ENCODE results near the gene LZIC.

Gene LZIC

GRCh38 chr1:9942939-9943788, at the start of gene LZIC, which contains the start of gene NMNAT1:
TSS of gene LZIC (minus strand) at chr1:9943391. CDS start at chr1:9936619, 6,772 bp downstream.
TSS of gene NMNAT1 (plus strand) at chr1:9943475. CDS start at chr1:9972074, 28,599 bp downstream.
- Mint-ChIP-seq H3K9me3 (no peaks in the 10 kb centered on the region), H3K36me3 (ENCODE audit: insufficient read depth) (peaks cover 33% of the 10 kb centered on the region), H3K27me3 (no peaks in the 10 kb centered on the region), H3K27ac (ENCODE audit: low read depth) (peak within 1 kb of the TSS; percentile 97), H3K4me3 (peak within 1 kb of the TSS; percentile 96), H3K4me1 (peaks cover 22% of the 10 kb centered on the region)
- DNase-seq (ENCODE audit: low spot score in 2 of 2) (peak; percentile 83), ATAC-seq (replicated peaks; ENCODE audit: extremely low read depth, poor library complexity, severe bottlenecking) (peak; percentile 95)

- ATAC-seq (replicated peaks; ENCODE audit: extremely low read depth, poor library complexity, severe bottlenecking) (no peak), DNase-seq (ENCODE audit: low spot score in 2 of 2) (no peak)
- Mint-ChIP-seq H3K27me3 (peaks cover 32% of the 10 kb centered on the region), H3K27ac (ENCODE audit: low read depth) (no peak overlapping the region), H3K4me1 (peaks cover 7% of the 10 kb centered on the region), H3K9me3 (no peaks in the 10 kb centered on the region), H3K36me3 (ENCODE audit: insufficient read depth) (peaks cover 2% of the 10 kb centered on the region), H3K4me3 (no peak overlapping the region)
Measured at GRCh38 chr1:9992910-9993309, 49.7 kb upstream of the LZIC start.

- no peaks in the 10 kb centered on the region for H3K9me3 Mint-ChIP-seq
- peaks cover 17% of the 10 kb centered on the region for H3K27me3 Mint-ChIP-seq
- no peak overlapping the region for H3K4me3 Mint-ChIP-seq
- no peak for DNase-seq (ENCODE audit: low spot score in 2 of 2)
- no peaks in the 10 kb centered on the region for H3K4me1 Mint-ChIP-seq
- H3K36me3 Mint-ChIP-seq (ENCODE audit: insufficient read depth): peaks cover 4% of the 10 kb centered on the region
- no peak for ATAC-seq (replicated peaks; ENCODE audit: extremely low read depth, poor library complexity, severe bottlenecking)
- no peak overlapping the region for H3K27ac Mint-ChIP-seq (ENCODE audit: low read depth)
Measured at GRCh38 chr1:9990944-9991343, 47.8 kb upstream of the LZIC start.

DNA sequence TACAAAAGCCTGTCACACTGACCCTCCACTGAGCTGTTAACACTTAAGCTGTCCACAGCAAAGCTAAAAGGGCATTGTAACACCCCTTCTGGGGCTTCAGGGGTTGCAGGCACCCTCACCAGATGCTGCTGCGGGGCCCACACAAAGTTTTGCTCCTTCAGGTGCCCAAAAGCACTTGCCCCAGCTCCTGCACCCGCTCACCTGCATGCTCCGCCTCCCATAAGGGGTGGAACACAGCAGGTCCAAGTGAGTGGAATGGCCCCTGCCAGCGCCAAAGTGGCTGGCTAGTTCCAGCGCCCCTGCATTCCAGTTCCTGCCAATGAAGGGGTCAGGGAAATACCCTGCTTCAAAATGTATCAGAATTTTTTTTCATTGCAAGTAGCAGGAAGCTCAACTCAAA, 46.6 kb upstream of the LZIC start:
- Mint-ChIP-seq H3K36me3 (ENCODE audit: insufficient read depth) (peaks cover 4% of the 10 kb centered on the region), H3K27ac (ENCODE audit: low read depth) (no peak overlapping the region), H3K4me1 (no peaks in the 10 kb centered on the region), H3K4me3 (no peak overlapping the region), H3K27me3 (peaks cover 17% of the 10 kb centered on the region), H3K9me3 (no peaks in the 10 kb centered on the region)
- DNase-seq (ENCODE audit: low spot score in 2 of 2) (no peak), ATAC-seq (replicated peaks; ENCODE audit: extremely low read depth, poor library complexity, severe bottlenecking) (no peak)

DNA sequence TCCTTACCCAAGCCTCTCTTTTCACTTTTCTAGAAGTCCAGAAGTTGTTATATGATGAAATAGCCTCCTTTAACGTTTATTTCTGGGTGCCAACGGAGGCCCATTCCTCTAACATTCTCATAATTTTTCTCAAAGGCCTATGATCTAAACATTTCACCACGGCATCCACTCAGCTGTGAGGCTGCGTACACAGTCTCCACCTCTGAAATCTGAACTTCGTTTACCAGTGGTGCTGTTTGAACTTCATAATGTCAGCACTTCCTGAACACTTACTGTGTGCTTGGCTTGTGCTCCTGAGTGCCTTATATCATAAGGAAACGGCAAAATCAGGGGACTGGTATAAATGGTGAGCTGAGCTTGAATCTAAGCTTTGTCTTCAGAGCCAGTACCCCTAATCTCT, 41.8 kb upstream of the LZIC start:
- H3K4me3 Mint-ChIP-seq: no peak overlapping the region
- peaks cover 10% of the 10 kb centered on the region for H3K36me3 Mint-ChIP-seq (ENCODE audit: insufficient read depth)
- H3K27me3 Mint-ChIP-seq: no peaks in the 10 kb centered on the region
- H3K27ac Mint-ChIP-seq (ENCODE audit: low read depth): no peak overlapping the region
- no peaks in the 10 kb centered on the region for H3K9me3 Mint-ChIP-seq
- no peak for DNase-seq (ENCODE audit: low spot score in 2 of 2)
- no peak for ATAC-seq (replicated peaks; ENCODE audit: extremely low read depth, poor library complexity, severe bottlenecking)
- H3K4me1 Mint-ChIP-seq: no peaks in the 10 kb centered on the region

DNA sequence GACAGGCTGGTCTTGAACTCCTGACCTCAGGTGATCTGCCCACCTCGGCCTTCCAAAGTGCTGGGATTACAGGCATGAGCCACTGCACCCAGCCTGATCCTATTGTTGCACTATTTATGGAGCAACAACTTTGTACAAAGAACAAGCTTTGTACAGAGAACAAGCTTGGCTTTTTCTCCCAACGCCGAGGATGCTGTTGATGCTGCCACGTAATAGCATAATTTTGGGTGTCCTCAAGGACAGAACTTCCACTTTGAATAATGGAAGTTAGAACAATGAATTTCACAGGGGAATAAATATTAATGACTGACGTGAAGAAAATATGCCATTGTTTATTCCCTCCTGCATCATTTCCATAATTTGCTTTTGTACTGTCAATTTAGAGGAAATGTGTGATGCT, 41.1 kb upstream of the LZIC start:
- Mint-ChIP-seq H3K27ac (ENCODE audit: low read depth) (no peak overlapping the region), H3K4me3 (no peak overlapping the region), H3K4me1 (no peaks in the 10 kb centered on the region), H3K36me3 (ENCODE audit: insufficient read depth) (peaks cover 10% of the 10 kb centered on the region), H3K27me3 (no peaks in the 10 kb centered on the region), H3K9me3 (no peaks in the 10 kb centered on the region)
- no peak for ATAC-seq (replicated peaks; ENCODE audit: extremely low read depth, poor library complexity, severe bottlenecking)
- DNase-seq (ENCODE audit: low spot score in 2 of 2): no peak

- Mint-ChIP-seq H3K9me3 (no peaks in the 10 kb centered on the region), H3K4me1 (no peaks in the 10 kb centered on the region), H3K27ac (ENCODE audit: low read depth) (no peak overlapping the region), H3K27me3 (no peaks in the 10 kb centered on the region), H3K36me3 (ENCODE audit: insufficient read depth) (no peaks in the 10 kb centered on the region), H3K4me3 (no peak overlapping the region)
- DNase-seq (ENCODE audit: low spot score in 2 of 2): no peak
- no peak for ATAC-seq (replicated peaks; ENCODE audit: extremely low read depth, poor library complexity, severe bottlenecking)
Measured at GRCh38 chr1:9960706-9961562, 17.7 kb upstream of the LZIC start.

DNA sequence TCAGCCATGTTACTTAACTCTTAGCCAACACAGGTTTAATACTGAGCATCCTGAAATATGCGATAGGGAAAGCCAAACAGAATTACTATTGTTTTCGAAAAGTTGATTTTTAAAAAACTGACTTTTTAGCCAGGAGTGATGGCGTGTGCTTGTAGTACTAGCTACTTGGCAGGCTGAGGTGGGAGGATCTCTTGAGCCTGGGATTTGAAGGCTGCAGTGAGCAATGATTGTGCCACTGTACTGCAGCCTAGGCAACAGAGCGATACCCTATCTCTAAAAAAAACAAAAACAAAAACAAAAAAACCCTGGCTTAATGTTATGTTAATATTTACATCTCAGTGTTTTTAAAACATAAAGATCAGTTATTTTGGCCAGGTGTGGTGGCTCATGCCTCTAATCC, 16.8 kb upstream of the LZIC start:
- Mint-ChIP-seq H3K4me1 (no peaks in the 10 kb centered on the region), H3K27ac (ENCODE audit: low read depth) (no peak overlapping the region), H3K27me3 (no peaks in the 10 kb centered on the region), H3K36me3 (ENCODE audit: insufficient read depth) (no peaks in the 10 kb centered on the region), H3K9me3 (no peaks in the 10 kb centered on the region), H3K4me3 (no peak overlapping the region)
- ATAC-seq (replicated peaks; ENCODE audit: extremely low read depth, poor library complexity, severe bottlenecking) (no peak), DNase-seq (ENCODE audit: low spot score in 2 of 2) (no peak)

DNA sequence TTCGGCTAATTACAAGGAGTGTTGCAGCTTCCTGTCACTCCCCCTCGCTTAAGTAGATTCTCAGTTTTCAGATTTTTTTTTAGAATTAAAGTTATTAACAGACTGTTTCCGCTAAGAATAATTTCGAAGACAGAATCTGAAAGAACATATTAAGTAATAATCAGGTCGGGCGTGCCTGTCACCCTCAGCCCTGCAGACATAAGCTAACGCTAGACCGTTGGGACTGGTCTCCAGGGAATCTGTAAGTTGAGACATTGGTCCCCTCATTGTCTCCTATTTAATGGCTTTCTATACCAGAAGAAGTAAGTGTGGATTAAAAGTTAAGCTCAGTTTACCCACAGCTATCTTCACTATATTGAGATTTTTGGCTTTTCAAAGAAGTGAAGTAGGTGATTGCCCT, 14.5 kb upstream of the LZIC start:
- Mint-ChIP-seq H3K4me3 (no peak overlapping the region), H3K36me3 (ENCODE audit: insufficient read depth) (peaks cover 1% of the 10 kb centered on the region), H3K27me3 (no peaks in the 10 kb centered on the region), H3K9me3 (no peaks in the 10 kb centered on the region), H3K4me1 (no peaks in the 10 kb centered on the region), H3K27ac (ENCODE audit: low read depth) (no peak overlapping the region)
- no peak for ATAC-seq (replicated peaks; ENCODE audit: extremely low read depth, poor library complexity, severe bottlenecking)
- no peak for DNase-seq (ENCODE audit: low spot score in 2 of 2)

- Mint-ChIP-seq H3K4me1 (peaks cover 26% of the 10 kb centered on the region), H3K36me3 (ENCODE audit: insufficient read depth) (peaks cover 20% of the 10 kb centered on the region), H3K4me3 (no peak overlapping the region), H3K9me3 (no peaks in the 10 kb centered on the region), H3K27ac (ENCODE audit: low read depth) (no peak overlapping the region), H3K27me3 (no peaks in the 10 kb centered on the region)
- DNase-seq (ENCODE audit: low spot score in 2 of 2) (no peak), ATAC-seq (replicated peaks; ENCODE audit: extremely low read depth, poor library complexity, severe bottlenecking) (no peak)
Measured at GRCh38 chr1:9946315-9946714, 3.1 kb upstream of the LZIC start.

DNA sequence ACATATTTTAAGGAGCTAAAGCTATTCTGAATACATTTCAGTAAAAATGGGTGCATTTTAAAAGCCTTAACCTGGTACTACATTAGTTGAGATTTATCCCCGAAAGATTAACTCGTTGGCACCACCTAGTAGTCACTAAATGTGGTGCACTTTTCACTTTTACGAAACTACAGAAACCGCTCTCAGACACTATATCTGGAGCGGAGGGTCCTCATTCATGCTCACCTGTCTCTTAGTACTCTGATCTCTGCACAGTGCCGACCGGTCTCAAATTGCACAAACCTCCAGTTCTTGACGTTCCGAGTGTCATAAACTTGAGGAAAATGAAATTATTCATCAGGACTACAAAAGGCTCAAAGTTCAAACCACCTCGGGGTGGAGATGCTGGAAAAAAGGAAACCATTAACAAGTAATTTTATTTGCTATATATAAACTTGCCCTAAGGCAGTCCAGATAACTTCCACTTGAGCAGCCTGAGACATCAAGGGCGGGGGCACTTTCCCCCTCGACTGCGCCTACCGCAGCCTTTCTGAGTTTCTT, 722 bp downstream of the LZIC start:
- H3K4me1 Mint-ChIP-seq: peaks cover 22% of the 10 kb centered on the region
- peaks cover 31% of the 10 kb centered on the region for H3K36me3 Mint-ChIP-seq (ENCODE audit: insufficient read depth)
- H3K27me3 Mint-ChIP-seq: no peaks in the 10 kb centered on the region
- DNase-seq (ENCODE audit: low spot score in 2 of 2) (peak in 1 of 2 donors; percentile 10), ATAC-seq (replicated peaks; ENCODE audit: extremely low read depth, poor library complexity, severe bottlenecking) (peak; percentile 57)
- peak overlapping the region; percentile 97 for H3K27ac Mint-ChIP-seq (ENCODE audit: low read depth)
- peak overlapping the region; percentile 96 for H3K4me3 Mint-ChIP-seq
- H3K9me3 Mint-ChIP-seq: no peaks in the 10 kb centered on the region

GRCh38 chr1:9929431-9930385, 13.5 kb downstream of the LZIC start:
- Mint-ChIP-seq H3K4me3 (no peak overlapping the region), H3K36me3 (ENCODE audit: insufficient read depth) (peaks cover 38% of the 10 kb centered on the region), H3K27me3 (no peaks in the 10 kb centered on the region), H3K9me3 (no peaks in the 10 kb centered on the region), H3K27ac (ENCODE audit: low read depth) (no peak overlapping the region), H3K4me1 (no peaks in the 10 kb centered on the region)
- ATAC-seq (replicated peaks; ENCODE audit: extremely low read depth, poor library complexity, severe bottlenecking) (no peak), DNase-seq (ENCODE audit: low spot score in 2 of 2) (no peak)
